ENCODE measurements around the gene PTGDR.

The PTGDR gene

DNA sequence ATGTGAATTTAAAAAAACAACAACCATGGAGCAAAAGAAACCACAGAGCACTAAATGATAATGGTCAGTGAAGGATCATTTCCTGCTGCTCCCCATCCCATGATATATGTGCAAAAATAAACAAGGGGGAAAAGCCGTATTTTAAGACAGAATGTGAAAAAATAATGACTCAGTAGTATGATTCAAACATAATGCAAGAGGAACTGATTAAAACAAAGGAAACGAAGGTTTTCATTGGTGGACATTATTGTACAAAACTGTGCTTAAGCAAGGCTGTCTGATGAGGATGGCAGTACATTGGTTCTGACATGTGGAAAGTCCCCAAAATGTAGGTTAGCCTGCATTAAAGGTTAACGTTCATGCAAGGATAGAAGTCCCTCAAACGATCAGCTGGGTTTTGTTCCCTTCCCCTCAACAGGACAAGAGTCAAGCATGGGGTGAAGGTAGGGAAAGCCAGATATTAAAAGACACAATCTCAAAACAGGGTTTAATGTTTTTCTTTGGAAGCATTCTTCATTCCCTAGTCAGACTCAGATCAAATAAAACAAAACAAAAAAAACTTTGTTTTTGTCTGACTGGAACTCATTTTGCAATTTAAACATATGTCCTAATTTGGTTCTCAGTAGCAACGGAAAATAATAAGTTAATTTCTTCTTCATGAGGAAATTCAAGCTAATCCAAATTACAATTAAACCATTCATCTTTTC is 26.3 kb upstream of the PTGDR start:
- no peak for TF ChIP-seq TAF1 (IDR thresholded peaks at IDR 0.05; ENCODE audit: borderline replicate concordance, low read depth, low read length)
- TF ChIP-seq POLR2AphosphoS5 (IDR thresholded peaks at IDR 0.05; ENCODE audit: low read depth, low read length) = no peak
- TF ChIP-seq POLR2A (IDR thresholded peaks at IDR 0.05; ENCODE audit: low read depth, low read length) = no peak
- peak; percentile 82 for FAIRE-seq
- no peak for DNase-seq (ENCODE audit: insufficient read length)

DNA sequence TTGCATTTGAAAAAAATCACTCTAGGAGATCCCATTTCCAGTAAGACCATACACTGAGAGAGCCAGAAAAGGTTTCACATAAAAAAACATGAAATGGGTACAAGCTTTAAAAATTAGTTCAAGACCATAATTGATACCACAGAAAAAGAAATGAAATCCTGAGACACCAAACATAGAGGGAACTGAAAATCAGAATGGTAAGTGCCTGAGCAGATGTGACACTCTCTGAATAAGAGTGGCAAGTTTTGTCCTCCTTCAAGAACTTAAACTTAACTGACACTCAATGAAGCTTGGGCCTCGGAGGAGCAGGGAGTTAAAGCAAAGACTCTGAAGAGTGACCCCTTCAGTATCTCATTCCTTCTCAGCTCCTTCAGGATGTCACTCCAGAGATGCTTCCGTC is 23.2 kb upstream of the PTGDR start:
- DNase-seq (ENCODE audit: insufficient read length) (no peak), FAIRE-seq (peak; percentile 62)
- TF ChIP-seq TAF1 (IDR thresholded peaks at IDR 0.05; ENCODE audit: borderline replicate concordance, low read depth, low read length) = no peak
- no peak for TF ChIP-seq POLR2AphosphoS5 (IDR thresholded peaks at IDR 0.05; ENCODE audit: low read depth, low read length)
- TF ChIP-seq POLR2A (IDR thresholded peaks at IDR 0.05; ENCODE audit: low read depth, low read length) = no peak

DNA sequence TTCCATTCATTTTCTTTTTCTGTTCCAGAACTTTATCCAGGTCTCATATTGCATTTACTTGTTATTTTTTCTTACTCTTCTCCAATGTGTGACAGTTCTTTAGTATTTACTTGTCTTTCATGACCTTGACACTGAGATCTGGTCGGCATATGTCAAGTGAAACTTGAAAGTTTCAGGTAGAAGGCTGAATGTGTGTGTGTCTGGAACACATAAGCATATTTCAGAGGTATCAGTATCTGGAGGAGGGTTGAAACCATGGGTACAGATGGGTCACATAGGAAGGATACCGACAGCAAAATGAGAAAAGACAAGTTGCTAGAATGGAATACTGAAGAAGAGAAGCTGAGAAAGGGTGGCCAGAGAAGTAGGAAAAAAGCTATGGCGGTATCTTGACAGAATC is 22.5 kb upstream of the PTGDR start:
- TF ChIP-seq POLR2A (IDR thresholded peaks at IDR 0.05; ENCODE audit: low read depth, low read length) = no peak
- TF ChIP-seq TAF1 (IDR thresholded peaks at IDR 0.05; ENCODE audit: borderline replicate concordance, low read depth, low read length) = no peak
- TF ChIP-seq POLR2AphosphoS5 (IDR thresholded peaks at IDR 0.05; ENCODE audit: low read depth, low read length) = no peak
- DNase-seq (ENCODE audit: insufficient read length) (no peak), FAIRE-seq (no peak)

DNA sequence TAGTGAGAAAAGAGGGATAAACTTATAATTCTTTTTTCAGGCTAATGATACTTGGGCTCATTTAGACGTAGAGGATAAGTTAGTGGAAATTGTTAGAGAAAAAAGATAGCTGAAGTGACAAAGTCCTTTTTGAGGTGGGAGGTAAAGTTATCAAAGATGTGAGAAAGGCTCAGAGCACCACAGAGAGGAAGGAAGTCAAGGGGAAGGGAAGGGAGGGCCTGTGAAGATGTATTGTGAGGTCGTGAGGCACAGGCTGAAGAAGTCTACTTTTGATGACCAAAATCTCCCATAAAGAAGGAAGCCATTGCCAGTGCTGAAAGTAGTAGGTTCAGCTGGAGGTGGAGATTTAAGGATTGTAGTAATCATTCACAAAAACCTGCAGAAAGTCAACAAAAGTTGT is 19.4 kb upstream of the PTGDR start:
- no peak for DNase-seq (ENCODE audit: insufficient read length)
- no peak for TF ChIP-seq TAF1 (IDR thresholded peaks at IDR 0.05; ENCODE audit: borderline replicate concordance, low read depth, low read length)

DNA sequence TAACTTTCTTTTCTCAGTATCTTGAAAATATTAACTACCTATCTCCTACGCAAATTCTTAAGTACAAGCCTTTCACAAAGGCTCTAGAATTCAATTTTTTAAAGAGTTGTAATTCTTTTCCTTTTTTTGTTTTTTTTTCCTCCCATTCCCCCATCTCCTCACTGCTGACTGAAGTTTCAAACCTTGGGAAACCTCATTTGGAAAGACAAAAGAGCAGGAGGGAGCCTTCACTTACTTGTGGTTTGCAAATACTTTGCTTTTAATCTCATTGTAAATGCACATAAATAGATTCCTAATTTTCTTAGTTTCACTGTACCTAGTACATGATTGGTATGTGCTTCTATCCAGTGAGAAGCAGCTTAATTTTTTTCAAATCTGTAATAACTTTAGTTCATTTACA is 15.8 kb upstream of the PTGDR start:
- FAIRE-seq (no peak), DNase-seq (ENCODE audit: insufficient read length) (no peak)
- TF ChIP-seq TAF1 (IDR thresholded peaks at IDR 0.05; ENCODE audit: borderline replicate concordance, low read depth, low read length) = no peak
- TF ChIP-seq POLR2A (IDR thresholded peaks at IDR 0.05; ENCODE audit: low read depth, low read length) = no peak
- TF ChIP-seq POLR2AphosphoS5 (IDR thresholded peaks at IDR 0.05; ENCODE audit: low read depth, low read length) = no peak

More for the DNA sequence above, 19.4 kb upstream of the PTGDR start:
- FAIRE-seq = no peak

DNA sequence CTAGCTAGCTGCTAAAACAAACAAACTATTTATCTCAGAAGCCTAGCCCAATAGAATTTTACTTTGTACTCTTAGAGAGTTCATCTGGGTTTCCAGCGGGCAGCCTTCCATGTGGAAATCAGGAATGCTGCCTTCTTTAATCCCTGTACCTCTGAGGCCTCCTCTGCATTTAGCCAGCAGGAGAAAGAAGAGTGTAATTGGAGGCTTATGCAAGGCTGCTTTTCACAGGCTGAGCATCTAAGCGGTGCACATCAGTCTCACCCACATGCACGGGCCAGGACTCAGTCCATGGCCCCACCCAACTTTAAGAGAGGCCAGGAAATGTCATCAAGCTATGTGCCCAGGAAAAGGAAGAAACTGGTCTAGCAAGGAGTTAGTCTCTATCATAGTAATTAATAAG is 14.0 kb upstream of the PTGDR start:
- TF ChIP-seq POLR2AphosphoS5 (IDR thresholded peaks at IDR 0.05; ENCODE audit: low read depth, low read length) (no peak), POLR2A (IDR thresholded peaks at IDR 0.05; ENCODE audit: low read depth, low read length) (no peak), TAF1 (IDR thresholded peaks at IDR 0.05; ENCODE audit: borderline replicate concordance, low read depth, low read length) (no peak)
- FAIRE-seq = no peak
- DNase-seq (ENCODE audit: insufficient read length) = no peak

DNA sequence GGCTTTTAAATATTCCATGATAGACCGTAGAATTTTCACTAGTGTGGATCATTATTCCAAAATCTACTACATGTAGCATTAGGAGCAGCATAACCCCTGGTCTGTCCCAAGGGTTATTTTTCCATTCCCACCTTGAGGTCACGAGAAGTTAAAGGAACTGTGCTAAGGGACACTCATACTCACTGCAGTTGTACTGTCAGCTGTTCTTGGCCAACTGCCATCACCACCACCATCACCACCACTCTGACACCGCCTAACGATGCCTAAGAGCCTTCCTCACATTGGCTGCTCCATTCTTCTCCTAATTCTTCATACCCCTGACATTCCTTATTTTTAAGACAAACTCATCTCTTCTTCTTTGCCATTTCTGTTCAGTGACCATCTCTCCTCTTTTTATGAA is 13.4 kb upstream of the PTGDR start:
- TF ChIP-seq TAF1 (IDR thresholded peaks at IDR 0.05; ENCODE audit: borderline replicate concordance, low read depth, low read length) (no peak), POLR2A (IDR thresholded peaks at IDR 0.05; ENCODE audit: low read depth, low read length) (no peak), POLR2AphosphoS5 (IDR thresholded peaks at IDR 0.05; ENCODE audit: low read depth, low read length) (no peak)
- FAIRE-seq (no peak), DNase-seq (ENCODE audit: insufficient read length) (no peak)

DNA sequence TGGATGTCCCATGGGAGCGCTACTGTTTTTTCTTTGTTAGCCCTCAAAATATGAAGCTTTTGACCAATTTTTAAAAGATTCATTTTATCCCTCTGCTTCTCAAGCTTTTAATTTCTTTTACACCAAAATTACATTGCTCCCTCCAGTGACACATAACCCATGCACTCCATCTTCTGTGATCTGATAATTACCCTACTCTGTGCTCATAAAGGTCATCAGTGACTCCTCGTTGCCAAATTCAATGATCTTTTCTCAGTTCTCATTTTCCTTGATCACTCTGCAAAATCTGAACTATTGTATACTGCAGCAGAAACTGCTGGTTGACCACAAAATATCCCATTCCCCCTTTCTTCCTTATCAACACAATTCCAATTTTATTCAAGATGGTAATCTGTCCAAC is 8.7 kb upstream of the PTGDR start:
- FAIRE-seq (no peak), DNase-seq (ENCODE audit: insufficient read length) (no peak)
- TF ChIP-seq TAF1 (IDR thresholded peaks at IDR 0.05; ENCODE audit: borderline replicate concordance, low read depth, low read length) (no peak), POLR2A (IDR thresholded peaks at IDR 0.05; ENCODE audit: low read depth, low read length) (no peak)

DNA sequence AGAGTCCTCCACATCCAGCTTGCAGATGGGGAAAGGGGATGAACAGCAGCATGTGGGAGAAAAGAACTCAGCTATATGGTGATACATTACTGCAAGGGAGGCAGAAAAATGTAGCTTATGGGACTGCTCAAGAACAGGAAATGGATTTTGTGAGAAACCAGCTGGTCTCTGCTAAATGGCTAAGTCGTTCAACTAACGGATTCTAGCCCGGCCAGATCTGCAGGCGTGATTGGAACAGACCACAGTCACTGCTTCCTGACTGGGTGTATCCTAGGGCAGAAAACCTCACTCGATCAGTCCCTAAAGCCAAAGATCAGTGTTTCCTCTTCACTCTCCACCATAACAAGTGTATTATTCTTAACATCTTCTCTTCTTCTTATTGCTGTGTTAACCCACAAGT is 8.1 kb upstream of the PTGDR start:
- no peak for FAIRE-seq
- TF ChIP-seq TAF1 (IDR thresholded peaks at IDR 0.05; ENCODE audit: borderline replicate concordance, low read depth, low read length) (no peak), POLR2AphosphoS5 (IDR thresholded peaks at IDR 0.05; ENCODE audit: low read depth, low read length) (no peak), POLR2A (IDR thresholded peaks at IDR 0.05; ENCODE audit: low read depth, low read length) (no peak)
- DNase-seq (ENCODE audit: insufficient read length) = no peak

DNA sequence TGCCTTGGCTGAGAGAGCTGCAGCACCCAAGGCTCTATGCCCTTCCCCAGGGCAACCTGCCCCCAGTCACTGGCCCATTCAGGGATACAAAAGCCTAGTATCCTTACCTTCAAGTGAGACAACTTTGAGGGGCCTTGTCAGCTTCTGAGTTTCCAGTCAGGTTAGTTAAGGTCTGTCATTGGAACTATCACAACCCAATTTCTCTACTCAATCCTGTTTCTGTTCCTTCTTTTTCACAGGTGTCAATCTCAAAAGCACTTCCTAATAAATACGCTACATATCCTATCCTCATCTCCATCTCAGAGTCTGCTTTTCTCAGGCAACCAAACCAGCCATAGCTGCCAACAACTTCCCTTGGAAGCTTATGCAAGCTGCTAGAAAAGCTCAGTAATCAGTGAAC is 4.9 kb upstream of the PTGDR start:
- FAIRE-seq = peak; percentile 24
- no peak for DNase-seq (ENCODE audit: insufficient read length)
- no peak for TF ChIP-seq POLR2AphosphoS5 (IDR thresholded peaks at IDR 0.05; ENCODE audit: low read depth, low read length)
- no peak for TF ChIP-seq TAF1 (IDR thresholded peaks at IDR 0.05; ENCODE audit: borderline replicate concordance, low read depth, low read length)
- no peak for TF ChIP-seq POLR2A (IDR thresholded peaks at IDR 0.05; ENCODE audit: low read depth, low read length)

DNA sequence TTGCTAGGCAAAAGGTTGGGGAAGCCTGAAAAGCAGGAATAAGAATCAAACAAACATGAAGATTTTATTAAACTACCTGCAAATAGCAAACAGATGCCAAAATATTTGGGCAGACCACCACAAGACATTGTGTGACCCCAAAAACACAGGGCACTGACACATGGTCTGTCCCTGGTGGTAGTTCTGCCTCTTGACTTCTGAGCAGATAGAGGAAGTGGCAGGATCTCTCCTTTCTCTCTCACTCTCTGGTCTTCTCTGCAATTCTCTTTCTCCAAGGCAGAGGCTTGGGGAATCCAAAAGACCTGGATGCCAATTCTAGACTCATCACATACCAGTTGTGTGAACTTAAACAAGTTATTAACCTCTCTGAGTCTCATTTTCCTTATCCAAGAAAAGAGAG is 4.3 kb upstream of the PTGDR start:
- no peak for FAIRE-seq
- no peak for DNase-seq (ENCODE audit: insufficient read length)

DNA sequence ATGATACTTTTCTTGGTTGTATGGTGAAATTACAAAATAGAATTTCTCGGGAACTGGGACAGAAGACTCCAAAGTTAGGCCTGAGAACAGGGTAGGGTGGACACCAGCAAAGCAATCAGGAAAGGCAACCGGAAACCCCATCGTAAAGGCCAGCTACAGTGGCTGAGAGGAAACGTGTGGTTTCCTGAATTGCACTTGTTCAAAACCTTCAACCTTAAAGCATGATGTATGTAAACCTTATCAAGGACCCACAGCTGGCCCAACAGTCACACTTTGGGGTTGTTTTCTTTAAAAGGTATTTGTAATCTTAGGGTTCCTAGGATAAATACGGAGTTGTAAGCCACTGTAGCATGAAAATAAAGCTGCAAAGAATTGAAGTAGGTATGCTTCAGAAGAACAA is 2.2 kb upstream of the PTGDR start:
- peak; percentile 38 for FAIRE-seq
- TF ChIP-seq POLR2AphosphoS5 (IDR thresholded peaks at IDR 0.05; ENCODE audit: low read depth, low read length) = no peak
- TF ChIP-seq POLR2A (IDR thresholded peaks at IDR 0.05; ENCODE audit: low read depth, low read length) = no peak
- TF ChIP-seq TAF1 (IDR thresholded peaks at IDR 0.05; ENCODE audit: borderline replicate concordance, low read depth, low read length) = no peak
- no peak for DNase-seq (ENCODE audit: insufficient read length)

More for the DNA sequence above, 4.3 kb upstream of the PTGDR start:
- TF ChIP-seq POLR2A (IDR thresholded peaks at IDR 0.05; ENCODE audit: low read depth, low read length) (no peak), TAF1 (IDR thresholded peaks at IDR 0.05; ENCODE audit: borderline replicate concordance, low read depth, low read length) (no peak), POLR2AphosphoS5 (IDR thresholded peaks at IDR 0.05; ENCODE audit: low read depth, low read length) (no peak)

DNA sequence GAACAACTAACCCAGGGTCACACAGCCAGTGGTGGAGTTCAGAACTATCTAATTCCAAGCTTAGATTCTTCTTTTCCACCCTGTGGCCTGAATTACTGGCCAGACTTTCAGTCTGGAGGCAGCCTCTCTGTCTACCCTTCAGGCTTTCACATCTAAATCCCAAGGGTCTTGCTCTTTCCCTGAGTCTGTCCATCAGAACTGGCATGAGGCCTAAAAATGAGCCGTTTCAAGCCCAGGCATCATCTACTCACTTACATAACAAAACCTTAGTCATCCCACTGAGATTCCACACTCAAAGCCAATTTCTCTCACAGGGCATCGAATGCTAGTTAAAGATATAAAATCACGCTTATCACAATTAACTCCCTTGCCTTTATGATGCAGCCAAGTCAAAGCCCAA is 1.3 kb upstream of the PTGDR start:
- FAIRE-seq (no peak), DNase-seq (ENCODE audit: insufficient read length) (no peak)
- TF ChIP-seq TAF1 (IDR thresholded peaks at IDR 0.05; ENCODE audit: borderline replicate concordance, low read depth, low read length) (no peak), POLR2AphosphoS5 (IDR thresholded peaks at IDR 0.05; ENCODE audit: low read depth, low read length) (no peak), POLR2A (IDR thresholded peaks at IDR 0.05; ENCODE audit: low read depth, low read length) (no peak)

Measured in GM12892 (cell line).